HepG2 (cell line): Measurements from ENCODE around the gene BET1L. TPM values are rescaled to one million over a fixed set of nuclear protein-coding genes. Genes with fewer than 3 reads are reported as not detected.

ENCODE experiments used
- HNRNPUL1 ChIP-seq: fragments of 200-400 bp; formaldehyde crosslinking; IDR thresholded peaks from 2 replicates; pipeline ENCODE4 v1.6.1; 2017; ENCODE audit warnings: low read depth, mild to moderate bottlenecking, low read length, moderate library complexity
- NFYB ChIP-seq: sonication (generic); formaldehyde crosslinking; IDR thresholded peaks from 2 replicates; pipeline ENCODE4 v1.4.0; 2020; ENCODE audit warnings: missing genetic modification reagents
- RAD51 ChIP-seq: fragments of 450-650 bp; IDR thresholded peaks from 2 replicates; pipeline ENCODE4 v1.6.1; 2016; ENCODE audit warnings: borderline replicate concordance
- RELA ChIP-seq: sonication (generic); formaldehyde crosslinking; IDR thresholded peaks from 2 replicates; pipeline ENCODE4 v1.4.0; 2020; ENCODE audit warnings: missing genetic modification reagents
- SYNCRIP ChIP-seq: fragments of 200-400 bp; formaldehyde crosslinking; IDR thresholded peaks from 2 replicates; pipeline ENCODE4 v1.6.1; 2018; ENCODE audit warnings: mild to moderate bottlenecking, low read depth, low read length; ENCODE audit not compliant: insufficient read depth
- ZNF282 ChIP-seq: fragments of 450-650 bp; IDR thresholded peaks from 2 replicates; pipeline ENCODE4 v1.6.1; 2018; ENCODE audit not compliant: partially characterized antibody
- ZNF468 ChIP-seq: sonication (generic); formaldehyde crosslinking; IDR thresholded peaks from 2 replicates; pipeline ENCODE4 v1.8.0; 2022; ENCODE audit warnings: mild to moderate bottlenecking, moderate library complexity, missing genetic modification reagents
- ZNF557 ChIP-seq: sonication (generic); formaldehyde crosslinking; IDR thresholded peaks from 2 replicates; pipeline ENCODE4 v1.4.0; 2020; ENCODE audit warnings: missing genetic modification reagents
- polyA plus RNA-seq, 8 experiments: library from polyadenylated mRNA; depleted of rRNA in 3 of 8; stranded (reverse) in 7 of 8; unstranded in 1 of 8; fragments of >200 nt; fragmentation: Illumina TruSeq in 4 of 8; extraction: Trizol in 4 of 8; gene quantifications; 2 replicates each; pipeline versions ENCODE4 v1.2.1 to v1.2.3, GENCODE V29; 2011 to 2016; ENCODE audit warnings: low read depth in 4 of 8, missing spikeins in 1 of 8, mixed read lengths in 1 of 8; ENCODE audit not compliant: insufficient read depth in 1 of 8
- total RNA-seq, 5 experiments: library from RNA; depleted of rRNA; stranded (reverse); fragments of >200 nt; fragmentation: Illumina TruSeq; extraction: Trizol; gene quantifications; 2 replicates each; pipeline ENCODE4 v1.2.3, GENCODE V29; 2016; ENCODE audit warnings: low read depth in 1 of 5
- TF ChIP-seq, protein P1 (sequence below): sonication (generic); formaldehyde crosslinking; IDR thresholded peaks from 2 replicates; pipeline ENCODE4 v1.4.0; 2020; ENCODE audit warnings: mild to moderate bottlenecking, missing genetic modification reagents
- TF ChIP-seq, protein P2 (sequence below): sonication (generic); formaldehyde crosslinking; IDR thresholded peaks from 2 replicates; pipeline ENCODE4 v1.5.1; 2020; ENCODE audit warnings: missing genetic modification reagents, mild to moderate bottlenecking, borderline replicate concordance
- TF ChIP-seq, protein P3 (sequence below): sonication (generic); formaldehyde crosslinking; IDR thresholded peaks from 2 replicates; pipeline ENCODE4 v1.4.0; 2020; ENCODE audit warnings: low read depth, missing genetic modification reagents

BET1L gene
- total and polyA plus RNA-seq, 2 of the 13 experiments (the other 11 are each of a cell fraction or from before 2014, with no cell fraction given): 26.2 to 59.6 TPM

DNA sequence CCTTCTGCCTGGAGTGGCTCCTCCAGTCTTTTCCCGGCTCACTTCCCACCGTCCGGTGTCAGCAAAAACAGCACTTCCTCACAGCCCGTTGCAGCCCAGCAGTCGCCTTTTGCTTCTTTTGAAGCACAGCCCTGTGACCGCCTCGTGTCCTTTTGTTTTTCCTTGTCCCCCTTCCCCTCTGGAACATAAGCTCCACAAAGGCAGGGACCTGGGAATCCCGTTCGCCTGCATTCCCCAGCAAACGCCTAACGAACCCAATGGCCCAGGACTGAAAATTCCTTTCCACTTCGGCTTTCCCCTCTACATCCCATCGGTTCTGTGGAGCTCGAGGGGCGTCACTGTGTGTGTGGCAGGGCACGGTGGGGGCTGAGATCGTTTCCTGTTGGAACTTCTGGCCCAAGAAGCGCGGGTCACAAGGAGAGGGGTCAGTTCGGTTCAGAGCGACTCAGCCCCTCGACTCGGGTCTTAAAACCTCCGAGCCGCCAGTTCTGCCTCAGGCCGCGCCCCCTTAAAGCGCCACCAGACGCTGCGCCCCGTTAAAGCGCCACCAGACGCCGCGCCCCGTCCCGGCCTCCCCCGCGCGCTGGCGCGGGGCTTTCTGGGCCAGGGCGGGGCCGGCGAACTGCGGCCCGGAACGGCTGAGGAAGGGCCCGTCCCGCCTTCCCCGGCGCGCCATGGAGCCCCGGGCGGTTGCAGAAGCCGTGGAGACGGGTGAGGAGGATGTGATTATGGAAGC is 1.1 kb upstream of the BET1L start (continued):
- TF ChIP-seq ZNF282 (no peak), RELA (no peak), NFYB (CRISPR knock-in tag) (no peak), HNRNPUL1 (no peak), RAD51 (no peak), ZNF468 (CRISPR knock-in tag) (no peak), SYNCRIP (no peak), ZNF557 (CRISPR knock-in tag) (no peak)
- TF ChIP-seq, protein P1, sequence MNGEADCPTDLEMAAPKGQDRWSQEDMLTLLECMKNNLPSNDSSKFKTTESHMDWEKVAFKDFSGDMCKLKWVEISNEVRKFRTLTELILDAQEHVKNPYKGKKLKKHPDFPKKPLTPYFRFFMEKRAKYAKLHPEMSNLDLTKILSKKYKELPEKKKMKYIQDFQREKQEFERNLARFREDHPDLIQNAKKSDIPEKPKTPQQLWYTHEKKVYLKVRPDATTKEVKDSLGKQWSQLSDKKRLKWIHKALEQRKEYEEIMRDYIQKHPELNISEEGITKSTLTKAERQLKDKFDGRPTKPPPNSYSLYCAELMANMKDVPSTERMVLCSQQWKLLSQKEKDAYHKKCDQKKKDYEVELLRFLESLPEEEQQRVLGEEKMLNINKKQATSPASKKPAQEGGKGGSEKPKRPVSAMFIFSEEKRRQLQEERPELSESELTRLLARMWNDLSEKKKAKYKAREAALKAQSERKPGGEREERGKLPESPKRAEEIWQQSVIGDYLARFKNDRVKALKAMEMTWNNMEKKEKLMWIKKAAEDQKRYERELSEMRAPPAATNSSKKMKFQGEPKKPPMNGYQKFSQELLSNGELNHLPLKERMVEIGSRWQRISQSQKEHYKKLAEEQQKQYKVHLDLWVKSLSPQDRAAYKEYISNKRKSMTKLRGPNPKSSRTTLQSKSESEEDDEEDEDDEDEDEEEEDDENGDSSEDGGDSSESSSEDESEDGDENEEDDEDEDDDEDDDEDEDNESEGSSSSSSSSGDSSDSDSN: peak; percentile 36; the same call in 1 of the 2 replicates
- TF ChIP-seq, protein P2, sequence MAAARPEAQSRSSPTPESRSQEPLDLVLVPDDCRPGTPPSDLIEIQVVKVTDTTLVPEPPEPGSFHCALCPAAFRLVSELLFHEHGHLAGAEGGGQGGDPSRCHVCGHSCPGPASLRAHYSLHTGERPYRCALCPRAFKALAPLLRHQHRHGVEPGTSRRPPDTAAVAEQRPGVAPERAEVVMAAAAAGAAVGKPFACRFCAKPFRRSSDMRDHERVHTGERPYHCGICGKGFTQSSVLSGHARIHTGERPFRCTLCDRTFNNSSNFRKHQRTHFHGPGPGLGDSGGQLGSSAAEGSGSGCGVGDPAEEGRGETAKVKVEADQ (CRISPR knock-in tag): peak; percentile 65; the same call in 1 of the 2 replicates
- TF ChIP-seq, protein P3, sequence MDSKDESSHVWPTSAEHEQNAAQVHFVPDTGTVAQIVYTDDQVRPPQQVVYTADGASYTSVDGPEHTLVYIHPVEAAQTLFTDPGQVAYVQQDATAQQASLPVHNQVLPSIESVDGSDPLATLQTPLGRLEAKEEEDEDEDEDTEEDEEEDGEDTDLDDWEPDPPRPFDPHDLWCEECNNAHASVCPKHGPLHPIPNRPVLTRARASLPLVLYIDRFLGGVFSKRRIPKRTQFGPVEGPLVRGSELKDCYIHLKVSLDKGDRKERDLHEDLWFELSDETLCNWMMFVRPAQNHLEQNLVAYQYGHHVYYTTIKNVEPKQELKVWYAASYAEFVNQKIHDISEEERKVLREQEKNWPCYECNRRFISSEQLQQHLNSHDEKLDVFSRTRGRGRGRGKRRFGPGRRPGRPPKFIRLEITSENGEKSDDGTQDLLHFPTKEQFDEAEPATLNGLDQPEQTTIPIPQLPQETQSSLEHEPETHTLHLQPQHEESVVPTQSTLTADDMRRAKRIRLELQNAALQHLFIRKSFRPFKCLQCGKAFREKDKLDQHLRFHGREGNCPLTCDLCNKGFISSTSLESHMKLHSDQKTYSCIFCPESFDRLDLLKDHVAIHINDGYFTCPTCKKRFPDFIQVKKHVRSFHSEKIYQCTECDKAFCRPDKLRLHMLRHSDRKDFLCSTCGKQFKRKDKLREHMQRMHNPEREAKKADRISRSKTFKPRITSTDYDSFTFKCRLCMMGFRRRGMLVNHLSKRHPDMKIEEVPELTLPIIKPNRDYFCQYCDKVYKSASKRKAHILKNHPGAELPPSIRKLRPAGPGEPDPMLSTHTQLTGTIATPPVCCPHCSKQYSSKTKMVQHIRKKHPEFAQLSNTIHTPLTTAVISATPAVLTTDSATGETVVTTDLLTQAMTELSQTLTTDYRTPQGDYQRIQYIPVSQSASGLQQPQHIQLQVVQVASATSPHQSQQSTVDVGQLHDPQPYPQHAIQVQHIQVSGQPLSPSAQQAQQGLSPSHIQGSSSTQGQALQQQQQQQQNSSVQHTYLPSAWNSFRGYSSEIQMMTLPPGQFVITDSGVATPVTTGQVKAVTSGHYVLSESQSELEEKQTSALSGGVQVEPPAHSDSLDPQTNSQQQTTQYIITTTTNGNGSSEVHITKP: no peak
